Activated CD4-positive, alpha-beta T cell treated with anti-CD3 and anti-CD28 coated beads, Interleukin-2, amount 10 ng/mL, durations not matched to agents 24 days and 14 days (primary cell): ENCODE data around the gene JPH2. TPM values are rescaled to one million over a fixed set of nuclear protein-coding genes. Genes with fewer than 3 reads are reported as not detected.

Experiments used
- DNase-seq: peaks from one replicate; pipeline ENCODE4 v3.0.0; 2022
- H3K27ac Mint-ChIP-seq: one replicate; pipeline ENCODE4 v1.8.0; 2022; ENCODE audit warnings: mild to moderate bottlenecking, mixed read lengths
- H3K27me3 Mint-ChIP-seq: one replicate; pipeline ENCODE4 v1.8.0; 2022; ENCODE audit warnings: mixed read lengths
- H3K36me3 Mint-ChIP-seq: one replicate; pipeline ENCODE4 v1.8.0; 2022; ENCODE audit warnings: low read depth, mild to moderate bottlenecking, mixed read lengths
- H3K4me1 Mint-ChIP-seq: one replicate; pipeline ENCODE4 v1.8.0; 2021; ENCODE audit warnings: mixed read lengths
- H3K4me3 Mint-ChIP-seq: one replicate; pipeline ENCODE4 v1.8.0; 2022; ENCODE audit warnings: mild to moderate bottlenecking, moderate library complexity, mixed read lengths
- H3K9me3 Mint-ChIP-seq: one replicate; pipeline ENCODE4 v1.8.0; 2021; ENCODE audit warnings: mixed read lengths
- intact Hi-C: fragments of 100-400 bp; cut with micrococcal nuclease; formaldehyde crosslinking; loops from one replicate; pipeline ENCODE4 v1.15.1; 2023
- total RNA-seq: library from RNA; stranded (reverse); gene quantifications from 2 replicates; pipeline ENCODE4 v1.2.3, GENCODE V29; 2022

JPH2 gene
- total RNA-seq, 1 donor from 2014 or later: 0.05 TPM

DNA sequence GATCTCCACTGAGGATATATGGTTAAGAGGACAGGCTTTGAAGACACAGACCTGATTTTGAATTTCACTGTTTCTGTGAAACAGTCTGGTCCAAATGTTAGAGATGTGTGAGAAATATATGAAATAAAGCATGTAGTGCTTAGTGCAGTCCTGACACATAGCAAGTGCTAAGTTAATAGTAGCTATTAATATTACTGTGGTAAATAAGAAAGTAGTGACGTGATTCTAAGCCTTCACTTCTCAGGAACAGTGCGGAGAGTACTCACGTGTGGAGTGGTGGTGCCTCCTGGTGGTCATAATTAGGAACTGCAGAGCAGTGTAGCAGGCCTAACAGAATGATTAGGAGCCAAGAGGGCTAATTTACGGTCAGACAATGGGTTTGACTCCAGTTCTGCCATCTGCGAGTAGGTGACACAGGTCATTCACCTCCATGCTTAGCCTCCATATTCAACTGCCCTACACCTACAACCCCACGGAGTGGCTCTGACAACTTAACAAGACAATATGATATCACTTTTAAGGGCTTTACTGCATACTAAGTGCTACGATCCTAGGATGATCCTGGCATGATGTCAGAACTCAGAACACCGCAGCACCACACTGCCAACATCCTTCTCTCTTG is 106.2 kb downstream of the JPH2 start:
- Mint-ChIP-seq H3K27ac (peak overlapping the region; percentile 13), H3K9me3 (no peaks in the 10 kb centered on the region), H3K4me3 (no peak overlapping the region), H3K27me3 (peaks cover 2% of the 10 kb centered on the region), H3K36me3 (no peaks in the 10 kb centered on the region), H3K4me1 (peaks cover 21% of the 10 kb centered on the region)
- peak; percentile 92 for DNase-seq
- intact Hi-C loops: loop anchor here (1.0 to 5.0 kb wide), 5 partner anchors 24 to 542 kb away; no protein-coding TSS in a partner anchor

DNA sequence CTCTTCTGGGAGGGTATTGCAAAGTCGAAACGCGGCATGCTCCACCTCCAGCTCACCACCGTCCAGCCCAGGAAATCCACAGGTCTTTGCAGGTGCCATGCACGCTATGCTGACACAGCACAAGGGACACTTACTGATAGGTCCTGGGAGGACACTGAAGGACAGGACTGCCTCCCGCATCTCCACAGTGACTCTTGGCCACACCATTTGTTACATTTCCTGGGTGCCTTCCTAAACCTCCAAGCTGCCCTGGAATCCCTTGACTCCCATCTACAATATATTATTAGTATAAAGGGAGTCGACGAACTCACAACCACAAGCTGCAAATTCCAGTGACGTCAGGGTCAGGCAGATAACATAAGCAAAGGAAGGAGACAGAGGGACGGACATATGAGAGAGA is 106.9 kb downstream of the JPH2 start:
- intact Hi-C loops: loop anchor here (1.0 to 5.0 kb wide), 5 partner anchors 24 to 542 kb away; no protein-coding TSS in a partner anchor
- Mint-ChIP-seq H3K27me3 (peaks cover 2% of the 10 kb centered on the region), H3K9me3 (no peaks in the 10 kb centered on the region), H3K36me3 (no peaks in the 10 kb centered on the region), H3K4me3 (no peak overlapping the region), H3K4me1 (peaks cover 28% of the 10 kb centered on the region), H3K27ac (no peak overlapping the region)
- peak; percentile 54 for DNase-seq

DNA sequence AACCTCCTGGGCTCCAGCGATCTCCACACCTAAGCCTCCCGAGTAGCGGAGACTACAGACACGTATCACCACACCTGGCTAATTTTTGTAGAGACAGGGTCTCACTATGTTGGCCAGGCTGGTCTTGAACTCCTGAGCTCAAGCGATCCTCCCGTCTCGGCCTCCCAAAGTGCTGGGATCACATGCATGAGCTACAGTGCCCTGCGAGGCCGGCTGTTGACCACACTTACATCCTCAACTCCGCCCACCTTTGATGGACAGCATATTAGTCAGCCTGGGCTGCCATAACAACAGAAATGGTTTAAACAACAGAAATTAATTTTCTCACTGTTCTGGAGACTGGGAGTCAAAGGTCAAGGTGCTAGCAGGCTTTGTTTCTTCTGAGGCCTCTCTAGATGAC is 107.7 kb downstream of the JPH2 start:
- H3K27ac Mint-ChIP-seq: no peak overlapping the region
- H3K27me3 Mint-ChIP-seq: no peaks in the 10 kb centered on the region
- H3K4me1 Mint-ChIP-seq: peaks cover 36% of the 10 kb centered on the region
- no peak for DNase-seq
- H3K9me3 Mint-ChIP-seq: no peaks in the 10 kb centered on the region
- intact Hi-C loops: loop anchor here (10.0 kb wide), 1 partner anchor 234 kb away; no protein-coding TSS in a partner anchor
- H3K36me3 Mint-ChIP-seq: no peaks in the 10 kb centered on the region
- H3K4me3 Mint-ChIP-seq: no peak overlapping the region

DNA sequence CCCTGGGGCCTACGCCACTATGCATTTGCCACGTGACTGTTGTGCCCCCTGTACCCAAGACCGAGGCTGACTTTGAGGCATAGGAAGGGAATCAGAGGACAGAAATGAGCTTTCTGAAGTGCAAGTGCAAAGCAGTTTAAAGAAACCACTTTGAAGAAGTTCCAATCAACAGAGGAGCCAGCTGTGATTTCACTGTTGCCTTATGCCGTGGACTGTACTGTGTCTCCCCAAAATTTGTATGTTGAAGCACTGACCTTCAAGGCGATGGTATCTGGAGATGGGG is 111.1 kb downstream of the JPH2 start:
- peak; percentile 54 for DNase-seq
- Mint-ChIP-seq H3K4me3 (no peak overlapping the region), H3K36me3 (no peaks in the 10 kb centered on the region), H3K4me1 (peaks cover 57% of the 10 kb centered on the region), H3K27me3 (no peaks in the 10 kb centered on the region), H3K27ac (no peak overlapping the region), H3K9me3 (no peaks in the 10 kb centered on the region)
- intact Hi-C loops: loop anchor here (10.0 kb wide), 1 partner anchor 231 kb away; no protein-coding TSS in a partner anchor

DNA sequence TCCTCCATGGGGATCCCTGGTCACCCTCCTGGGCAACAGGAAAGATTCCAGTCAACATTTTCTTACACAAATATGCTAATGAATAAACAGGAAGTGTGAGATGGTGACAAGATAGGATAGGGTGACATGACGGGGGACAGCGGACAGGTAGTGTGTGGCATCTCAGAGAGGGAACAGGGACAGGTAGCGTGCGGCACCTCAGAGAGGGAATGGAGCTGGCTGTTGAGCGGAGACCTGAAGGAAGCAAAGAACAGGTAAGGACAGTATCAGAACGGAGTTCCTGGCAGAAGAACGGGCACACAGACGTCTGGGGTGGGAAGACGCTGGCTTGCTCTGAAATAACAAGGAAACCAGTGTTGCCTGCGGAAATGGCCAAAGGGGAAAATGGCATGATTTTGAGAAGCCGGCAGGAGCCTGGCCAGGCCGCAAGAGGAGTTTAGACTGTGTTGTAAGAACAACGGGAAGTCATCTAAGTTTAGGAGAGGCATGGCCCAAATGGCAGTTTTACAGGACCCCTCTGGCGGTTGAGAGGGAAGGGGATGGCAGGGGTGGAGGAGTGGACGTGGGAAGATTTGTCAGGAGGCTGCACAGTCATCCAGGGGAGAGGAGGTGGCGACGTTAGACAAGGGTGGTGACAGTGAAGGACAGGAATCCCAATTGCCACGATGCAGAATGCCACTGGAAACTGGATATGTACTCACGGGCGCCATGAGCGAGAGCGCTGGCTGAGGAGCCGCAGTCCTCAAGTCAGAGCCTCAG is 111.6 kb downstream of the JPH2 start:
- Mint-ChIP-seq H3K27ac (no peak overlapping the region), H3K4me3 (no peak overlapping the region), H3K36me3 (no peaks in the 10 kb centered on the region), H3K9me3 (no peaks in the 10 kb centered on the region), H3K27me3 (no peaks in the 10 kb centered on the region), H3K4me1 (peaks cover 57% of the 10 kb centered on the region)
- DNase-seq: no peak
- intact Hi-C loops: loop anchor here (10.0 kb wide), 1 partner anchor 231 kb away; no protein-coding TSS in a partner anchor

DNA sequence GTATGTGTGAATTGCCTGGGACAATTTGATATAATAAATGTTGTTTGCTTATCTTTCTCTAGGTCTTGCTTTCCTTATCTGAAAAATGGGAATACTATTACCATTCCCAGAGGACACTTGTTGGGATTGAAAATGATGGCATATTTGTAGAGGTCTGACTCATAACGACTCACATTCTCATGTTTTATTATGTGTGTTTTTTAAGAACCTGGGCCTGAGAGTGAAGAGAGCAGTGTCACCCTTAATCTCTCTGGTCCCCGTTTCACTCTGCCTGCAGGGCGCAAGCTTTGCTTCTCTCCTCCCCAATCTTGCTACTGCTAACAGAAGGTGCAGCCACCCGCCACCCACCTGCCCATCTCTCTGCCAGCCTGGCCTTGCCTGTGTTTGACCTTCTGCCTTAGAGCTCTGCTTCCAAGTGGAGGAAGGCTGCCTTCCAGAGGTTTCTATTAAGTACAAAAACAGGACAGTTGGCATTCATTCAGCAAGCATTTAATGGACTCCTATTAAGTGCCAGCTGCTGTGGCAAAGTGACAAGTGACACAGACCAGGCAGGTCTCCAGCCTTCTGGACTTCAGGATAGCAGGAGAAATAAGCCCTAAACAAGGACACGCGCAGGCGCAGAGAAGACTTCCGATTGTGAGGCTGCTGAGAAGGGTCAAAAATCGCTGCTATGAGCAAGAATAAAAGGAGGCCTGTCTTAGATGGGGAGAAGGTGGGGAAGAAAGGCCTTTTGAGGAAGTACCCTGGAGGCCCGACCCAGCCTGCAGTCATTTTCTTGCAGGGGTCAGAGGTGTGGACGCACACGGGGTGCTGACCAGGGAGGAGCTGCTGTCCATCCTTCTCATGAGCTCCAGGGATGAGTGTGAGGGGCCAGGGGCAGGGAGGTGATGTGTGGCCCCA is 112.5 kb downstream of the JPH2 start:
- Mint-ChIP-seq H3K4me3 (no peak overlapping the region), H3K27me3 (no peaks in the 10 kb centered on the region), H3K9me3 (no peaks in the 10 kb centered on the region), H3K36me3 (no peaks in the 10 kb centered on the region), H3K4me1 (peaks cover 59% of the 10 kb centered on the region), H3K27ac (no peak overlapping the region)
- DNase-seq: peak; percentile 54
- intact Hi-C loops: loop anchor here (10.0 kb wide), 1 partner anchor 230 kb away; no protein-coding TSS in a partner anchor

DNA sequence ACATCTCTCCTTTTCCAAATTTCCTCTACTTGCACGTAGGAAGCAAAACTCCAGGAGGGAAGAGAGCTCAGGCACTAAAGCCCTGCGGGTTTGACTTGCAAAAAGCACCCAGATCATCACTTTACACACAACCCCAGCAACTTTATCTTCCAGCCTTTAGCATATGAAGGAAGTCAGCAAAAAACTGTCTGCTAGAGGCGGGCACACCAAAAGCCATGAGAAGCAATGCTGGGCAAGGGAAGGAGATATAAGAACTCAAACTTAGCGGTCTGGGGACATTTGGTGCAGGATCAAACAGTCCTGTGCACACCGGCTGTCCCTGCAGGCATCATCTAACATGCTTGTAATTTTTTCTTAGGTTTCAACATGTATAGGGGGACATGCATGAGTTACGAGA is 113.3 kb downstream of the JPH2 start:
- no peak overlapping the region for H3K4me3 Mint-ChIP-seq
- intact Hi-C loops: loop anchor here (10.0 kb wide), 1 partner anchor 229 kb away; no protein-coding TSS in a partner anchor
- H3K4me1 Mint-ChIP-seq: peaks cover 61% of the 10 kb centered on the region
- H3K9me3 Mint-ChIP-seq: no peaks in the 10 kb centered on the region
- H3K36me3 Mint-ChIP-seq: no peaks in the 10 kb centered on the region
- no peak overlapping the region for H3K27ac Mint-ChIP-seq
- peak; percentile 54 for DNase-seq
- H3K27me3 Mint-ChIP-seq: no peaks in the 10 kb centered on the region

DNA sequence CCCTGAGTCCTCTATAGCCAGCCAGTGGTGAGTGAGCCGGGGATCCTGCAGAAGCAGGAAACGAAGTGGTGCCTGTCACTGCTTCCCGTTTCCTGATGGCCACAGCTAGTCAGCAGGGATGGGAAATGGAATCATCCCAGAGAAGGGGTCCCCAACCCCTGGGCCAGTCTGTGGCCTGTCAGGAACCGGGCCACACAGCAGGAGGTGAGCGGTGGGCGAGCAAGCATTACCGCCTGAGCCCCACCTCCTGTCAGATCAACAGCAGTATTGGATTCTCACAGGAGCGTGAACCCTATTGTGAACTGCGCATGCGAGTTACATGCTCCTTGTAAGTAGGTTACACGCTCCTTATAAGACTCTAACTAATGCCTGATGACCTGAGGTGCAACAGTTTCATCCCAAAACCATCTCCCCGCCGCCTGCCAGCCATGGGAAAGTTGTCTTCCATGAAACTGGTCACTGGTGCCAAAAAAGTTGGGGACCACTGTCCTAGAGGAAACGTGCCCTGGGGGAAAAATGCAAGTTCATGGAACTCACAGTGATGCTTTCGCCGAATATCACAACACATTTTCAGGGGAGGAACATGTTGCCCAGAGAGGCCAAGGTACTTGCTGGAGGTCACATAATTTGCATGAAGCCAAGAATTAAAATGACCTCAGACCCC is 113.8 kb downstream of the JPH2 start:
- no peak overlapping the region for H3K27ac Mint-ChIP-seq
- H3K4me1 Mint-ChIP-seq: peaks cover 63% of the 10 kb centered on the region
- H3K27me3 Mint-ChIP-seq: no peaks in the 10 kb centered on the region
- H3K9me3 Mint-ChIP-seq: no peaks in the 10 kb centered on the region
- H3K4me3 Mint-ChIP-seq: no peak overlapping the region
- peak; percentile 57 for DNase-seq
- H3K36me3 Mint-ChIP-seq: no peaks in the 10 kb centered on the region
- intact Hi-C loops: loop anchor here (10.0 kb wide), 1 partner anchor 228 kb away; no protein-coding TSS in a partner anchor

DNA sequence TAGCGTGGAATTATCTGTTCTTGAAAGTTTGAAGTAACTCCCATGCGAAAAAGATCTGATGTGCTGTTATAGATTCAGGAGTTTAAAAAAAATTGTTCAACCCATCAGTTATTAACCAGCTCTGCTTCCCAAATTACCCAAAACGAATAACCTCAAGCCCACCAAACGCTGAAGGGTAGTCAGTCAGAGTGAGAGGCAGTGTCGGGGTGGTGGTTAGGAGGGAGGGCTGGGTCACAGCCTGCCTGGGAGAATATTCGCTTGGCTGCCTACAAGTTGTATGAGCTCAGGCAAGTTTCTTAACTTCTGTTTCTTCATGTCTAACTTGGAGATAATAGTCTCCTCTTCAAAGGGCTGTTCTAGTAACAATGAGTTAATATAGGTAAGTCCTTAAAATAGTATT is 114.6 kb downstream of the JPH2 start:
- Mint-ChIP-seq H3K4me1 (peaks cover 66% of the 10 kb centered on the region), H3K4me3 (no peak overlapping the region), H3K36me3 (no peaks in the 10 kb centered on the region), H3K27me3 (no peaks in the 10 kb centered on the region), H3K27ac (no peak overlapping the region), H3K9me3 (no peaks in the 10 kb centered on the region)
- DNase-seq: no peak
- intact Hi-C loops: loop anchor here (10.0 kb wide), 1 partner anchor 228 kb away; no protein-coding TSS in a partner anchor

DNA sequence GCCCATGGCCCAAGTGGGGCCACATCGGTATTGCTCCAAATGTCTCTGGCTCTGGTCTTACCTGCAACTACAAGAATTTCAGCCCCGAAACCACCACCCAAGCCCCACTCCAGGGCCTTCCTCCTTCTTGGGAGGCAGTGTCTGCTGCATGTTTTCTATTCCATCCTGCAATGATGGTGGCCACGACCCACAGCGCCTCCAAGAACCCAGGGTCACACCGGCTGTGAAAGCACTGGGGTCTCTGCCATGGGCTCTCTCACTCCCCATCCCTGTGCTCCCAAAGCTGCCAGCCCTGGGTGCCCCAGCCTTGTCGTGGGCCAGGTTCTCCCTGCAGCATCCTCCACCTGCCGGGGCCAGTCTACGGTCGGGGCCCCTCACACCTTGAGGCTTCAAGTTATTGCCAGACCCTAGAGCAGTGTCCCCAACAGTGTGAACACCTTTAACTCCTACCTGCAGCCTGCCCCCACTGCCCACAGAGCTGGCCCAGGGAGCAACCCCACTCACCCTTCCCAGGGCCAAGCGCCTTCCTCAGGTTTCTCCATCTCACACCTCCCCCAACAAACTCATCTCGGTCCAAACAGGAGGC is 115.4 kb downstream of the JPH2 start:
- no peaks in the 10 kb centered on the region for H3K9me3 Mint-ChIP-seq
- no peak overlapping the region for H3K27ac Mint-ChIP-seq
- DNase-seq: peak; percentile 55
- intact Hi-C loops: loop anchor here (10.0 kb wide), 1 partner anchor 227 kb away; no protein-coding TSS in a partner anchor
- H3K4me3 Mint-ChIP-seq: peak overlapping the region; percentile 39
- peaks cover 66% of the 10 kb centered on the region for H3K4me1 Mint-ChIP-seq
- H3K36me3 Mint-ChIP-seq: no peaks in the 10 kb centered on the region
- H3K27me3 Mint-ChIP-seq: peaks cover under 1% of the 10 kb centered on the region

DNA sequence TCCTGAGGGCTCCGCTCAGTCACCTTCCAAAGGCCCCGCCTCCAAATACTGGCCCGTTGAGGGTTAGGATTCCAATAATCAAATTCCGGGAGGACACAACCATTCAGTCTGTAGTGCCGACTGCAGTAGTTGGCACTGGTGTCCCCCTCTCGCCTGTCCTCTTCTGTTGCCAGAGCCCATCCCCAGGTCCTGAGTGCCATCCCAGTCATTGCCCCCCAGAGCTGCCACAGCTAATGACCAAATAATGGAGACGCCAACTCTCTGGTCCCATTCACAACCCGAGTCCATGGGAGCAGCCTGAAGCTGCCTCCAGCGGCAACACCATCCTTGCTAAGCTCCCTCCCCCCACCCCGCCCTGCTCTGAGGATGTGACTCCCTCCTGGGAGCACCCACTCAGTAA is 115.9 kb downstream of the JPH2 start:
- peaks cover 66% of the 10 kb centered on the region for H3K4me1 Mint-ChIP-seq
- H3K27ac Mint-ChIP-seq: no peak overlapping the region
- H3K9me3 Mint-ChIP-seq: no peaks in the 10 kb centered on the region
- no peak for DNase-seq
- intact Hi-C loops: loop anchor here (10.0 kb wide), 1 partner anchor 226 kb away; no protein-coding TSS in a partner anchor
- peaks cover 2% of the 10 kb centered on the region for H3K27me3 Mint-ChIP-seq
- no peak overlapping the region for H3K4me3 Mint-ChIP-seq
- no peaks in the 10 kb centered on the region for H3K36me3 Mint-ChIP-seq

DNA sequence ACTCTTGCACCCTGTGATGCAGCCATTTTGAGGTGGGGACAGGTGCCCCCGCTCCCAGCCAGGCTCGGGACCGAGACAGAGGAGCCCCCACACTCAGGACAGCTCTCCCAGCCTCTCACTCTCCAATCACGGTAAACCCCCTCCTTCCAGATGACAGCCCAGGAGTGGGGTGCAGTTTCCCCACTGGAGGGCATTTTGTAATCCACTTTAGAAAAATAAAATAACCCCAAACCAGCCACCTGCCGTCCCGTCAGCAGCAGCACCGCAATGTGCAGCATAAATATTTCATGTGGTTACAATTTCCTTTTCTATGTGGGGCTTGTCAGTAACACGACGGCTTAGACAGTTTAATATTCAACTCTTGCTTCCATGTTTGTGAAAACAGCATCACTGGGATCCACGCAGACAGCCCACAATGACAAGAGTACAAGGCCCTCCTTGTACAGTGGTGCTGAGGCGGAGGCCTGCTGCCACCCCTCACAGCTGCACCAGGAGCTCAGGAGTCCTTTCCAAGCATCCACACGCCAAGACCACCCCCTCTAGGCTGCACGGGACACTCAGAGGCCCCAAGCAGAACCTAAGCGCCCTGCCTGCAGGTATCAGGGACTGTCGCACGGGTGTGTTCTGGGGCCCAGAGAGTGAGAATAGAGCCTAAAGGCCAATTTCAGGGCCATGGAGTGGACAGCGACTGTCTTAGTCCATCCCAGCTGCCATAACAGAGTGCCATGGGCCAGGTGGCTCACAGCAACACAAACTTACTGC is 116.7 kb downstream of the JPH2 start:
- Mint-ChIP-seq H3K27me3 (peaks cover 2% of the 10 kb centered on the region), H3K4me1 (peaks cover 61% of the 10 kb centered on the region), H3K9me3 (no peaks in the 10 kb centered on the region), H3K27ac (peak overlapping the region; percentile 93), H3K36me3 (no peaks in the 10 kb centered on the region), H3K4me3 (peak overlapping the region; percentile 77)
- intact Hi-C loops: loop anchor here (10.0 kb wide), 1 partner anchor 226 kb away; no protein-coding TSS in a partner anchor
- DNase-seq: peak; percentile 84
